HCT116 (cell line): ENCODE results near the gene ADCY2. TPM values are rescaled to one million over a fixed set of nuclear protein-coding genes. Genes with fewer than 3 reads are reported as not detected.

Source experiments
- ATAC-seq: fragments of 200-7000 bp; cut with Tn5 transposase; 2 replicates; pipeline ENCODE4 v1.9.1; 2020; ENCODE audit warnings: mild to moderate bottlenecking, moderate library complexity
- BruUV-seq: library from RNA; stranded (reverse); fragments of 400-500 nt; replicated peaks from 2 replicates; lab custom pipeline; 2021; lab: Mats Ljungman, UMichigan
- CTCF ChIA-PET: fragments of 300-600 bp; sonication (Branson Sonifier 250); formaldehyde crosslinking; loops from one replicate; lab custom pipeline; 2021; ENCODE audit warnings: antibody characterized with exemption; lab: Charles Lee
- POLR2A ChIA-PET: fragments of 300-600, 350-600 bp; sonication (Branson Sonifier 250); formaldehyde crosslinking; loops from one replicate; lab custom pipeline; 2021; ENCODE audit warnings: antibody characterized with exemption; lab: Charles Lee
- RAD21 ChIA-PET, 2 experiments: fragments of 300-600 bp; sonication (Branson Sonifier 250); formaldehyde crosslinking; loops; one replicate each; lab custom pipeline; 2023; ENCODE audit warnings: low total read pairs in 2 of 2; ENCODE audit not compliant: uncharacterized antibody in 2 of 2, unreplicated experiment in 2 of 2, low non-redundant PET in 1 of 2; lab: Charles Lee
- DNase-seq: peaks from one replicate; pipeline ENCODE4 v3.0.0-alpha.2; 2010; ENCODE audit warnings: low read depth, low spot score
- H2AFZ ChIP-seq: fragments of 200-600 bp; shearing (Covaris generic), sonication (generic); 2 replicates; pipeline ENCODE4 v1.6.1; 2017; ENCODE audit warnings: low read depth, mixed run types, mixed read lengths, antibody characterized with exemption, low read length; ENCODE audit not compliant: poor library complexity, severe bottlenecking
- H3K27ac ChIP-seq: 2 replicates; pipeline ENCODE4 v1.5.1; 2012; ENCODE audit warnings: low read depth, low read length
- H3K27me3 ChIP-seq: fragments of 200-600 bp; sonication (generic); 2 replicates; pipeline ENCODE4 v1.6.1; 2016; ENCODE audit warnings: mixed run types, low read length, mixed read lengths; ENCODE audit not compliant: insufficient read depth
- H3K36me3 ChIP-seq, 2 experiments: fragments of 200-500 bp in 1 of 2; fragments of 200-600 bp in 1 of 2; sonication (Bioruptor generic) in 1 of 2; sonication (generic) in 1 of 2; 2 replicates each; pipeline versions ENCODE4 v1.5.1 to v1.6.1; 2014 to 2016; ENCODE audit warnings: low read length in 2 of 2, inconsistent platforms in 1 of 2, mixed read lengths in 1 of 2, mixed run types in 1 of 2; ENCODE audit not compliant: insufficient read depth in 2 of 2, control insufficient read depth in 1 of 2
- H3K4me1 ChIP-seq, 2 experiments: fragments of 200-600 bp in 1 of 2; sonication (generic) in 1 of 2; 2 replicates each; pipeline versions ENCODE4 v1.5.1 to v1.6.1; 2012 to 2017; ENCODE audit warnings: low read length in 2 of 2, inconsistent platforms in 1 of 2, mild to moderate bottlenecking in 1 of 2, mixed read lengths in 1 of 2, mixed run types in 1 of 2, moderate library complexity in 1 of 2; ENCODE audit not compliant: insufficient read depth in 2 of 2, control insufficient read depth in 1 of 2
- H3K4me2 ChIP-seq: fragments of 200-600 bp; sonication (generic); 2 replicates; pipeline ENCODE4 v1.6.1; 2017; ENCODE audit warnings: mixed run types, low read length, mixed read lengths
- H3K4me3 ChIP-seq, 2 experiments: fragments of 200-600 bp in 1 of 2; sonication (generic) in 1 of 2; replicated peaks in 1 of 2; 2 replicates each; pipeline ENCODE4 v1.5.1; 2011 to 2016; ENCODE audit warnings: low read length in 2 of 2, control low read depth in 1 of 2, low read depth in 1 of 2, mild to moderate bottlenecking in 1 of 2, mixed read lengths in 1 of 2, mixed run types in 1 of 2
- H3K79me2 ChIP-seq: fragments of 200-600 bp; sonication (generic); 2 replicates; pipeline ENCODE4 v1.6.1; 2017; ENCODE audit warnings: mild to moderate bottlenecking, mixed run types, low read length, moderate library complexity, mixed read lengths; ENCODE audit not compliant: insufficient read depth
- H3K9ac ChIP-seq: fragments of 200-600 bp; sonication (generic); 2 replicates; pipeline ENCODE4 v1.6.1; 2016; ENCODE audit warnings: low read length, mixed read lengths
- H3K9me2 ChIP-seq: fragments of 200-600 bp; sonication (generic), shearing (Covaris generic); 2 replicates; pipeline ENCODE4 v1.6.1; 2017; ENCODE audit warnings: mixed run types, mild to moderate bottlenecking, moderate library complexity; ENCODE audit not compliant: insufficient read depth
- H3K9me3 ChIP-seq, 2 experiments: fragments of 200-500 bp in 1 of 2; fragments of 200-600 bp in 1 of 2; sonication (Bioruptor generic) in 1 of 2; sonication (generic) in 1 of 2; 2 replicates each; pipeline ENCODE4 v1.6.1; 2014 to 2017; ENCODE audit warnings: low read length in 2 of 2, mixed read lengths in 2 of 2, inconsistent platforms in 1 of 2, low read depth in 1 of 2, mild to moderate bottlenecking in 1 of 2, mixed run types in 1 of 2, moderate library complexity in 1 of 2; ENCODE audit not compliant: control insufficient read depth in 1 of 2, insufficient read depth in 1 of 2
- H4K20me1 ChIP-seq: fragments of 200-600 bp; sonication (generic), shearing (Covaris generic); 2 replicates; pipeline ENCODE4 v1.6.1; 2017; ENCODE audit warnings: mixed run types, mild to moderate bottlenecking, moderate library complexity; ENCODE audit not compliant: insufficient read depth
- CBX3 ChIP-seq: IDR thresholded peaks from 2 replicates; pipeline ENCODE4 v1.6.1; 2012; ENCODE audit warnings: low read depth
- CEBPB ChIP-seq: IDR thresholded peaks from 2 replicates; pipeline ENCODE4 v1.6.1; 2012; ENCODE audit warnings: low read depth
- ELF1 ChIP-seq: IDR thresholded peaks from 2 replicates; pipeline ENCODE4 v1.6.1; 2012; ENCODE audit warnings: low read depth, borderline replicate concordance
- EZH2 ChIP-seq: fragments of 200-600 bp; sonication (generic); IDR thresholded peaks from 2 replicates; pipeline ENCODE4 v1.6.1; 2017; ENCODE audit warnings: antibody characterized with exemption, mixed run types
- FOSL1 ChIP-seq: IDR thresholded peaks from 2 replicates; pipeline ENCODE4 v1.6.1; 2012; ENCODE audit warnings: low read depth
- JUND ChIP-seq: IDR thresholded peaks from 2 replicates; pipeline ENCODE4 v1.6.1; 2012
- SIN3A ChIP-seq: IDR thresholded peaks from 2 replicates; pipeline ENCODE4 v1.6.1; 2012; ENCODE audit warnings: low read depth
- ZFX ChIP-seq: fragments of 450-650 bp; IDR thresholded peaks from 2 replicates; pipeline ENCODE4 v1.6.1; 2017
- intact Hi-C: fragments of 100-400 bp; cut with micrococcal nuclease; formaldehyde crosslinking; loops from 2 replicates; pipeline ENCODE4 v1.10.0; 2022
- total RNA-seq: library from RNA; stranded (reverse); gene quantifications from one replicate; pipeline ENCODE4 v1.2.1, GENCODE V29; 2021; ENCODE audit not compliant: unreplicated experiment
- TF ChIP-seq, protein P1 (sequence below): IDR thresholded peaks from 2 replicates; pipeline ENCODE4 v1.6.1; 2012
- TF ChIP-seq, protein P2 (sequence below): IDR thresholded peaks from 2 replicates; pipeline ENCODE4 v1.6.1; 2011; ENCODE audit warnings: mild to moderate bottlenecking, low read length, moderate library complexity; ENCODE audit not compliant: insufficient replicate concordance; ENCODE audit errors: extremely low read depth

The ADCY2 gene
- total RNA-seq, 1 experiment from 2014 or later, result 0.15 TPM

DNA sequence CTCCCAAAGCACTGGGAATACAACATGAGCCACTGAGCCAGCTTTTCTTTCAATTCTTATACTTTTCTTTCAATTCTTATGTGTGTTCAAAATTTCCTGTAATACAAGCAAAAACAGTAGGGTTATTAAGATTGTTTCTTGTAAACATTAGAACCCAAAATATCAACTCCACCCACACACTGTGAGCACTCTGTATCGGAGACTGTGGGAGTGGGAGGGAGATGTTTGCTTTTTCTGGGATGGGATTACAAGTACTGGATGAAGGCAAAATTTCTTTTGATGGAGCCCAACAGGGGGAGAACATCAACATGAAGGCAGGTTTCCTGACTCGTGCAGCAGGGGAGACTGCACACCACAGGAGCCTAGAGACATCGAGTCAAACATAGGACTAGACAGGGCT, 459.7 kb downstream of the ADCY2 start:
- H4K20me1 ChIP-seq, result no peaks in the 10 kb centered on the region
- CTCF ChIA-PET, result no interaction called here
- intact Hi-C loops, result loop anchor here (5.0 kb wide), 1 partner anchor 1088 kb away; no protein-coding TSS in a partner anchor
- H3K9me3 ChIP-seq, result no peaks in the 10 kb centered on the region
- no peak overlapping the region for H3K4me3 ChIP-seq
- no peak overlapping the region for H2AFZ ChIP-seq
- no peaks in the 10 kb centered on the region for H3K79me2 ChIP-seq
- no peak overlapping the region for H3K9ac ChIP-seq
- DNase-seq (no peak), ATAC-seq (no peak)
- H3K27ac ChIP-seq, result no peak overlapping the region
- no peaks in the 10 kb centered on the region for H3K4me1 ChIP-seq
- H3K27me3 ChIP-seq, result no peaks in the 10 kb centered on the region
- no TSS peak for BruUV-seq
- POLR2A ChIA-PET, result no interaction called here
- TF ChIP-seq ELF1 (no peak), CEBPB (no peak), CBX3 (no peak), ZFX (no peak), SIN3A (no peak), EZH2 (no peak), JUND (no peak), FOSL1 (no peak)
- TF ChIP-seq, protein P1, sequence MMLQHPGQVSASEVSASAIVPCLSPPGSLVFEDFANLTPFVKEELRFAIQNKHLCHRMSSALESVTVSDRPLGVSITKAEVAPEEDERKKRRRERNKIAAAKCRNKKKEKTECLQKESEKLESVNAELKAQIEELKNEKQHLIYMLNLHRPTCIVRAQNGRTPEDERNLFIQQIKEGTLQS, result no peak
- TF ChIP-seq, protein P2, sequence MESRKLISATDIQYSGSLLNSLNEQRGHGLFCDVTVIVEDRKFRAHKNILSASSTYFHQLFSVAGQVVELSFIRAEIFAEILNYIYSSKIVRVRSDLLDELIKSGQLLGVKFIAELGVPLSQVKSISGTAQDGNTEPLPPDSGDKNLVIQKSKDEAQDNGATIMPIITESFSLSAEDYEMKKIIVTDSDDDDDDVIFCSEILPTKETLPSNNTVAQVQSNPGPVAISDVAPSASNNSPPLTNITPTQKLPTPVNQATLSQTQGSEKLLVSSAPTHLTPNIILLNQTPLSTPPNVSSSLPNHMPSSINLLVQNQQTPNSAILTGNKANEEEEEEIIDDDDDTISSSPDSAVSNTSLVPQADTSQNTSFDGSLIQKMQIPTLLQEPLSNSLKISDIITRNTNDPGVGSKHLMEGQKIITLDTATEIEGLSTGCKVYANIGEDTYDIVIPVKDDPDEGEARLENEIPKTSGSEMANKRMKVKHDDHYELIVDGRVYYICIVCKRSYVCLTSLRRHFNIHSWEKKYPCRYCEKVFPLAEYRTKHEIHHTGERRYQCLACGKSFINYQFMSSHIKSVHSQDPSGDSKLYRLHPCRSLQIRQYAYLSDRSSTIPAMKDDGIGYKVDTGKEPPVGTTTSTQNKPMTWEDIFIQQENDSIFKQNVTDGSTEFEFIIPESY, result no peak
- H3K4me2 ChIP-seq, result no peak overlapping the region
- no peaks in the 10 kb centered on the region for H3K9me2 ChIP-seq
- RAD21 ChIA-PET, result no interaction called here
- peaks cover 3 to 13% of the 10 kb centered on the region in 2 experiments; a peak in 3 of 4 replicates for H3K36me3 ChIP-seq
